ENCODE results near the gene SASH1.

DNA sequence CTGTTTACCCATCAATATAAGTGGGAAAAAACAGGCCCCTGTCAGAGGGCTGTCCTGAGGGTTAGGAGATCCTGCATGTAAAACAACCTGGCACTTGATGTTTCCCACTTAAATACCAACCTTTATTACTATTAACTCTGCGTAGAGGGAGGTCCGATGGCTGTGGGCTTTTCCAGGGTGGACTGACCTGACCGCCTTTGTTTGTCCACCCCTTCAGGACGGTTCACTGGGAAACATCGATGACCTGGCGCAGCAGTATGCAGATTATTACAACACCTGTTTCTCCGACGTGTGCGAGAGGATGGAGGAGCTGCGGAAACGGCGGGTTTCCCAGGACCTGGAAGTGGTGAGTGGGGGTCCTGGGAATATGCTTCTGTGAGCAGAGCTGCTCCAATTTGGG lies 47.3 kb downstream of the SASH1 start:
- TF ChIP-seq CTCF (IDR thresholded peaks at IDR 0.05; ENCODE audit: low read depth, low read length, poor library complexity, severe bottlenecking) (no peak), EZH2phosphoT487 (IDR thresholded peaks at IDR 0.05; ENCODE audit: borderline replicate concordance, low read length) (no peak)

Data from DOHH2 (cell line).